Right lobe of liver (tissue), 4 donors: Measurements from ENCODE around the gene CRYBG3.

ENCODE experiments used
- POLR2A ChIP-seq: fragments of 450-650 bp; IDR thresholded peaks from one replicate; pipeline ENCODE4 v1.6.1; 2017; ENCODE audit warnings: antibody characterized with exemption, mild to moderate bottlenecking
- TF ChIP-seq, protein P1 (sequence below), 4 donors: fragments of 200-600 bp in 3 of 4; fragments of 450-650 bp in 1 of 4; IDR thresholded peaks; one replicate each; pipeline versions ENCODE4 v1.5.1 to v1.8.0; 2016 to 2022; ENCODE audit warnings: antibody characterized with exemption in 4 of 4, mild to moderate bottlenecking in 2 of 4
- donor health status: DM: no; HTN: no; CAD: no.
- donor health status: DM: no; HTN: no; CAD: no.
- donor health status: DM: no; HTN: yes; CAD: no.

DNA sequence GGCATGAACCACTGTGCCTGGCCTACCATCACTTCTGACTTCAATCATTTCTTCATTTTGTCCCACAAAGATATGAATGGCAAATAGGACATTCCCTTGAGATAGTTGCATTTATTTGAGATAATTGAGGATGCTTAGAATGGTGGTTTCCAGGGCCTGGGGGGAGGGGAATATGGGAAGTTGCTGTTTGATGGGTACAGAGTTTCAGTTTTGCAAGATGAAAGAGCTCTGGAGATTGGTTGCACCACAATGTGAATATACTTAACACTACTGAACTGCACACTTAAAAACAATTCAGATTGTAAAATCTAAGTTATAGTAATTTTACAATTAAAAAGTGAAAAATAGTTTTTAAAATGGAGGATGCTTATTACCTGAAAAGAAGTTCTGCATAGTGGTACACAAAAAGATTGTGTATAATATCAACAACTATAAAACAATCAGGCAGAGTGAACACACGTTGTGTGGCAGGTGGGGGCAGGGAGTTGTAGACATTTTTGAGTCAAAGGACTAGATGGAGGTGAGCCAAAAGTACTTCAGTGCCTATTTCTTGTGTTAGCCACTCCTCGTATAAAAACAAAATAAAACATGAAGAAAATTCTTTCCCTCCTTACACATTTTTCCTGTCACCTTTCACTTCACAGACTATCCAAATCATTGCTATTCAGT, 168.9 kb downstream of the CRYBG3 start:
- TF ChIP-seq, protein P1, sequence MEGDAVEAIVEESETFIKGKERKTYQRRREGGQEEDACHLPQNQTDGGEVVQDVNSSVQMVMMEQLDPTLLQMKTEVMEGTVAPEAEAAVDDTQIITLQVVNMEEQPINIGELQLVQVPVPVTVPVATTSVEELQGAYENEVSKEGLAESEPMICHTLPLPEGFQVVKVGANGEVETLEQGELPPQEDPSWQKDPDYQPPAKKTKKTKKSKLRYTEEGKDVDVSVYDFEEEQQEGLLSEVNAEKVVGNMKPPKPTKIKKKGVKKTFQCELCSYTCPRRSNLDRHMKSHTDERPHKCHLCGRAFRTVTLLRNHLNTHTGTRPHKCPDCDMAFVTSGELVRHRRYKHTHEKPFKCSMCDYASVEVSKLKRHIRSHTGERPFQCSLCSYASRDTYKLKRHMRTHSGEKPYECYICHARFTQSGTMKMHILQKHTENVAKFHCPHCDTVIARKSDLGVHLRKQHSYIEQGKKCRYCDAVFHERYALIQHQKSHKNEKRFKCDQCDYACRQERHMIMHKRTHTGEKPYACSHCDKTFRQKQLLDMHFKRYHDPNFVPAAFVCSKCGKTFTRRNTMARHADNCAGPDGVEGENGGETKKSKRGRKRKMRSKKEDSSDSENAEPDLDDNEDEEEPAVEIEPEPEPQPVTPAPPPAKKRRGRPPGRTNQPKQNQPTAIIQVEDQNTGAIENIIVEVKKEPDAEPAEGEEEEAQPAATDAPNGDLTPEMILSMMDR (IDR thresholded peaks at IDR 0.05): no peak
- no peak for TF ChIP-seq POLR2A
